Mesodermal cell (in vitro differentiated cells): ENCODE results near the gene DHRS4.
"Not testable (repeated sequence)": the region's sequence is repeated elsewhere in the genome, so short reads cannot be mapped to it uniquely, and the experiment has no call there.

Experiments
- H3K27ac ChIP-seq: 2 replicates; pipeline ENCODE4 v1.7.0; 2013; ENCODE audit warnings: mild to moderate bottlenecking, low read depth, low read length, moderate library complexity; ENCODE audit not compliant: severe bottlenecking
- H3K36me3 ChIP-seq: 2 replicates; pipeline ENCODE4 v1.7.1; 2013; ENCODE audit warnings: mild to moderate bottlenecking, low read length, moderate library complexity; ENCODE audit not compliant: control insufficient read depth, insufficient read depth
- H3K4me1 ChIP-seq: one replicate; pipeline ENCODE4 v1.7.1; 2013; ENCODE audit warnings: mild to moderate bottlenecking, low read length; ENCODE audit not compliant: insufficient read depth, control insufficient read depth, poor library complexity, severe bottlenecking
- H3K4me3 ChIP-seq: 2 replicates; pipeline ENCODE4 v1.7.0; 2013; ENCODE audit warnings: low read length, control low read depth, mild to moderate bottlenecking; ENCODE audit not compliant: insufficient read depth, poor library complexity, severe bottlenecking; ENCODE audit errors: extremely low read depth
- H3K9me3 ChIP-seq: 2 replicates; pipeline ENCODE4 v1.7.1; 2013; ENCODE audit warnings: mild to moderate bottlenecking, low read length, moderate library complexity; ENCODE audit not compliant: control insufficient read depth
- WGBS, 2 experiments: methylation state at CpG; one replicate each; pipeline ENCODE4 v1.1.5; 2013; ENCODE audit warnings: missing lambda C conversion rate in 2 of 2; ENCODE audit not compliant: insufficient coverage in 2 of 2; 5-methylcytosine and 5-hydroxymethylcytosine counted together

The DHRS4 gene

GRCh38 chr14:23939607-23940326 lies 13.8 kb upstream of the DHRS4 start:
- no peaks in the 10 kb centered on the region for H3K9me3 ChIP-seq
- no peak overlapping the region for H3K27ac ChIP-seq
- no peak overlapping the region for H3K4me3 ChIP-seq
- WGBS, 2 experiments, result 78 to 96% methylated on average over 1 of the region's 3 CpGs
- no peaks in the 10 kb centered on the region for H3K36me3 ChIP-seq
- H3K4me1 ChIP-seq, result no peaks in the 10 kb centered on the region

GRCh38 chr14:23941230-23941629 lies 12.3 kb upstream of the DHRS4 start:
- Histone ChIP-seq H3K27ac (no peak overlapping the region), H3K4me1 (no peaks in the 10 kb centered on the region), H3K36me3 (no peaks in the 10 kb centered on the region), H3K4me3 (no peak overlapping the region), H3K9me3 (no peaks in the 10 kb centered on the region)
- 75 to 81% methylated on average over 3 of the region's 3 CpGs for WGBS, 2 experiments

- no peaks in the 10 kb centered on the region for H3K4me1 ChIP-seq
- no peaks in the 10 kb centered on the region for H3K36me3 ChIP-seq
- H3K4me3 ChIP-seq, result no peak overlapping the region
- H3K9me3 ChIP-seq, result no peaks in the 10 kb centered on the region
- H3K27ac ChIP-seq, result no peak overlapping the region
Observed at GRCh38 chr14:23941669-23942068, 11.9 kb upstream of the DHRS4 start.

DNA sequence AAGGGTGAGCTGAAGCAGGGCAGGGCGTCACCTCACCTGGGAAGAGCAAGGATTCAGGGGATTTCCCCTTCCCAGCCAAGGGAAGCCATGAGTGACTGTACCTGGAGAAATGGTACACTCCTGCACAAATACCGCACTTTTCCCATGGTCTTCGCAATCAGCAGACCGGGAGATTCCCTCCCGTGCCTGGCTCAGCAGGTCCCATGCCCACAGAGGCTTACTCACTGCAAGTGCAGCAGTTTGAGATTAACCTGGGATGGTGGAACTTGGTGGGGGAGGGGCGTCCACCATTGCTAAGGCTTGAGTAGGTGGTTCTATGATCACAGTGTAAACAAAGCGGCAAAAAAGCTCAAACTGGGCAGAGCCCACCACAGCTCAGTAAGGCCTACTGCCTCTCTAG lies 11.0 kb upstream of the DHRS4 start:
- H3K9me3 ChIP-seq, result no peaks in the 10 kb centered on the region
- 83 to 95% methylated on average over 6 to 7 of the region's 7 CpGs for WGBS, 2 experiments
- no peak overlapping the region for H3K4me3 ChIP-seq
- no peaks in the 10 kb centered on the region for H3K36me3 ChIP-seq
- H3K27ac ChIP-seq, result no peak overlapping the region
- H3K4me1 ChIP-seq, result no peaks in the 10 kb centered on the region

- 100% methylated on average over 1 of the region's 2 CpGs; no CpG with 5 or more reads in 1 of the 2 experiments for WGBS, 2 experiments
Observed at GRCh38 chr14:23949069-23949468, 4.5 kb upstream of the DHRS4 start.

GRCh38 chr14:23950411-23951135 lies 3.0 kb upstream of the DHRS4 start:
- Histone ChIP-seq H3K4me1 (peaks cover 9% of the 10 kb centered on the region), H3K27ac (no peak overlapping the region), H3K36me3 (no peaks in the 10 kb centered on the region), H3K4me3 (no peak overlapping the region), H3K9me3 (peaks cover 8% of the 10 kb centered on the region)
- WGBS, 2 experiments, result 86 to 100% methylated on average over 4 to 6 of the region's 6 CpGs

More at GRCh38 chr14:23949069-23949468, 4.5 kb upstream of the DHRS4 start:
- H3K9me3 ChIP-seq, H3K27ac ChIP-seq, H3K36me3 ChIP-seq, H3K4me3 ChIP-seq, H3K4me1 ChIP-seq: not testable (repeated sequence)

DNA sequence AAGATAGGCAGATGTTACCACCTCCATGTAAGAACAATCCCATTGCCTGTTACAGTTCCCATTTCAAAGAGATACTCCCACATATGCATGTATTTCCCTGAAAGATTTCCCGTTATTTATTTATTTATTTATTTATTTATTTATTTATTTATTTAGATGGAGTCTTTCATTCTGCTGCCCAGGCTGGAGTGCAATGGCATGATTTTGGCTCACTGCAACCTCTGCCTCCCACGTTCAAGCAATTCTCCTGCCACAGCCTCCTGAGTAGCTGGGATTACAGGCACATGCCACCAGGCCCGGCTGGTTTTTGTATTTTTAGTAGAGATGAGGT lies 2.5 kb upstream of the DHRS4 start:
- 70 to 100% methylated on average over 1 to 2 of the region's 3 CpGs for WGBS, 2 experiments
- not testable (repeated sequence) for H3K9me3 ChIP-seq, H3K4me1 ChIP-seq, H3K36me3 ChIP-seq, H3K27ac ChIP-seq, H3K4me3 ChIP-seq

DNA sequence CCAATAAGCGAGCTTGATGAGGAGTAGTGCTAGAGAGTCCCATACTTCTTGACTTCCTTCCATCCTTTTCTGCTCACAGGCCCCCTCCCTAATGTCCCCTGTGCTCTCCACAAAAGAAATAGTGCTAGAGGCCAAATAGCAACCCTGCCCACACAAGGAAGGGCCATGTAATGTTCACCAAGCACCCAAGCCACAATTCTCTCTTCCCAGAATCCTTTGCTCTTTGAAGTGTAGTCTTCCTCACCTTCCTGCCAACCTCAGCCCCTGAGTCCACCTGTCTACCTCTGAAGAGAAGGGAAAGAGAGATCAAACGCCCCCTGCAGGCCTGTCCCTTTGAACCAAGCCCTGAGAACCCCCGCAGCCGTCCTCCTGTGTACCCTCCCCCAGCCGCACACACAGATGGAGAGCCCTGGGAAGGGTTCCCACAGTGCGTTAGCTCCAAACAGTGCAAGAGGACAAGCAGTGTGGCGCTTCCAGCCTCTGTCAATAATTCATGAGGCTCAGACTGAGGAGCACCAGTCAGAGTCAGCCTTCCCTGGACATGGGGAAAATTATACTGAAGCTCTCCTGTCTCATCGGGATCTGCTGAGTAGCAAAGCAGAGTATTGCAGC lies 1.9 kb upstream of the DHRS4 start:
- H3K27ac ChIP-seq, result no peak overlapping the region
- H3K4me3 ChIP-seq, result no peak overlapping the region
- WGBS, 2 experiments, result 81 to 94% methylated on average over 6 to 7 of the region's 8 CpGs
- peaks cover 9% of the 10 kb centered on the region for H3K4me1 ChIP-seq
- H3K36me3 ChIP-seq, result no peaks in the 10 kb centered on the region
- peaks cover 8% of the 10 kb centered on the region for H3K9me3 ChIP-seq

GRCh38 chr14:23953116-23953463 lies 480 bp upstream of the DHRS4 start:
- H3K9me3 ChIP-seq, H3K27ac ChIP-seq, H3K4me1 ChIP-seq, H3K36me3 ChIP-seq: not testable (repeated sequence)
- H3K4me3 ChIP-seq, result peak overlapping the region; percentile 71
- 90 to 93% methylated on average over 4 to 5 of the region's 6 CpGs for WGBS, 2 experiments

- peak overlapping the region; percentile 71 for H3K4me3 ChIP-seq
- H3K27ac ChIP-seq, result not testable (repeated sequence)
- 0% methylated on average over 2 of the region's 6 CpGs for WGBS, 2 experiments
Observed at GRCh38 chr14:23954279-23954614, 677 bp downstream of the DHRS4 start.

GRCh38 chr14:23954965-23955364 lies 1.4 kb downstream of the DHRS4 start:
- H3K9me3 ChIP-seq, H3K27ac ChIP-seq, H3K36me3 ChIP-seq, H3K4me3 ChIP-seq, H3K4me1 ChIP-seq: not testable (repeated sequence)
- 94 to 100% methylated on average over 7 to 14 of the region's 20 CpGs for WGBS, 2 experiments

More at GRCh38 chr14:23954279-23954614, 677 bp downstream of the DHRS4 start:
- H3K9me3 ChIP-seq, H3K36me3 ChIP-seq, H3K4me1 ChIP-seq: not testable (repeated sequence)
